GM12874 (cell line): ENCODE data around the gene AP1M1.

Source experiments
- CTCF ChIP-seq: IDR thresholded peaks from 2 replicates; pipeline ENCODE4 v1.5.1; 2011; ENCODE audit warnings: low read depth, mild to moderate bottlenecking, control low read depth, low read length, moderate library complexity; ENCODE audit not compliant: insufficient read depth

Gene AP1M1

GRCh38 chr19:16199275-16199932 is 1.7 kb downstream of the AP1M1 start:
- TF ChIP-seq CTCF = no peak

GRCh38 chr19:16200038-16201010 is 2.6 kb downstream of the AP1M1 start:
- no peak for TF ChIP-seq CTCF

GRCh38 chr19:16201011-16201391 is 3.3 kb downstream of the AP1M1 start:
- TF ChIP-seq CTCF = no peak

GRCh38 chr19:16202320-16203255 is 4.9 kb downstream of the AP1M1 start:
- no peak for TF ChIP-seq CTCF

- no peak for TF ChIP-seq CTCF
These were observed 5.7 kb downstream of the AP1M1 start for GRCh38 chr19:16203256-16204004.

GRCh38 chr19:16204005-16204294 is 6.2 kb downstream of the AP1M1 start:
- TF ChIP-seq CTCF = no peak
